ENCODE measurements around the gene RMND5B. TPM values are rescaled to one million over a fixed set of nuclear protein-coding genes. Genes with fewer than 3 reads are reported as not detected.
"Not testable (repeated sequence)": the region's sequence is repeated elsewhere in the genome, so short reads cannot be mapped to it uniquely, and the experiment has no call there.

The RMND5B gene, protein sequence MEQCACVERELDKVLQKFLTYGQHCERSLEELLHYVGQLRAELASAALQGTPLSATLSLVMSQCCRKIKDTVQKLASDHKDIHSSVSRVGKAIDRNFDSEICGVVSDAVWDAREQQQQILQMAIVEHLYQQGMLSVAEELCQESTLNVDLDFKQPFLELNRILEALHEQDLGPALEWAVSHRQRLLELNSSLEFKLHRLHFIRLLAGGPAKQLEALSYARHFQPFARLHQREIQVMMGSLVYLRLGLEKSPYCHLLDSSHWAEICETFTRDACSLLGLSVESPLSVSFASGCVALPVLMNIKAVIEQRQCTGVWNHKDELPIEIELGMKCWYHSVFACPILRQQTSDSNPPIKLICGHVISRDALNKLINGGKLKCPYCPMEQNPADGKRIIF
- 30.9 and 34.1 TPM in 2 replicates for total RNA-seq

DNA sequence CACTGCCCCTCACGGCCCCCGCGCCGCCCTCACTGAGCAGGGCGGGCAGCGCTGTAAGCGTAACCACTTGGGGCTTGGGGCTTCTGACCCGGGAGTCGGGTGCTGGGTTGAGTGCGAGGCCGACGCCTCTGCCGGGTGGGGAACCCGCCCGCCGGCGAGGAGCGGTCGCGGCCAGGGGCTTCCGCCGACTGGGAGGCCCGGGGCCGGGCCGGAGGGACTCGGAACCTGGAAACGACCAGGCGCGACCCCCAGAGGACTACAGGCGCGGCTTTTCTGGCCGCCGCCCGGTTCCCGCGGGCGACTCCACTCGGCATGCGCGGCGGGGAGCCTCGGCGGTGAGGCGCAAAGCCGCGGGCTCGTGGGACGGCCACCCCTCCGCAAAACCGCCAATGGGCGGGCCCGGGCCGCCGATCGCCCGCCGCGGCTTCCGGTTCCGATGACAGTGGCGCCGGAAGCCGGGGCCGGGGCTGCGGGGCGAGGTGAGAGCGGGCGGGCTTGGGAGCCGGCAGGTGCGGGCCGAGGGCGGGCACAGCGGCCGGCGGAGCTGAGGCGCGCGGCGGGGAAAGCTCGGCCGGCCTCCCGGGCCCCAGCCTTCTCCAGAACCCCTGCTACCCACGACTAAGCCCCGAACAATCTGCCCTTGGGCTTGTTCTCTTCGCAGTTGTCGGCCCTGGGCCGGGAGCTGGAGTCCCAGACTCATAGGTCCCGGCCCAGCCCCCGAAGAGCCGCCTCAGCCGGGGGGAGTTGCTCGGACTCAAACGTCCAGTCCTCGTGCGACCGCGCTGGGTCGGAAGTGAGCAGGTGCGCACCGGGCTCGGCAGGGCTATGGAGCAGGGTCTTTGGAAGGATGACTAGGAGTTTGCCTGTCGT is at the start of gene RMND5B:
Gene RMND5B, plus strand, starts transcription at position 439 of the 870 bp plus-strand sequence. CDS start 7,106 bp downstream, outside the sequence.
- DNase-seq (ENCODE audit: low read depth) = peak; percentile 29

DNA sequence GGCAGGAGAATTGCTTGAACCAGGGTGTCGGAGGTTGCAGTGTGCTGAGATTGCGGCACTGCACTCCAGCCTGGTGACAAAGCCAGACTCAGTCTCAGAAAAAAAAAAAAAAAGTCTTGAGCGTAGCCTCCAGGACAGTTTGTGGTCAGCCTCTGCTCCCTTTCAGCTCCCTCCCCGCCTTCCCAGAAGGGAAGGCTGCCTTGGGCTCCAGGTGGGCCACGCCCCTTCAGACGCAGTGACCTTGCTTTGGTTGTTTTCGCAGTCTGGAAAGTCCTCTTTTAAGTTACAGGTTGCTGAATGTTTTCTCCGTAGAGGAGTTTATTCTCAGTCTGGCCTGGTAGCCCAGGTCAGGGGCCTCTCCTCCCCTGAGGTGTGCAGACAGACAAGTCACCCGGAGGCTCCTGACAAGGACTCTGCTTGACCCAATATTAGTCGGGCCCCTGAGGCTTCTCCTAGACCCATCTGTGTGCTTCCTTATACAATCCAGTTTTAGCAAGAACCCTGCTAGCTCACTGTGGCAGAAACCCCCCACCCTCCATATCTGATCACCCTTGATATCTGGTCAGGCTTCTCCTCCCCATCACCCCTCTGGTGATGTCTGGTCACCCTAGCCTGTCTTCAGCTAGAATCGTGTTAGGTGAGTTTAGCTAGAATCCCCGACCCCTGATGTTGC is 49.1 kb upstream of the RMND5B start:
- DNase-seq (ENCODE audit: low read depth) = no peak

DNA sequence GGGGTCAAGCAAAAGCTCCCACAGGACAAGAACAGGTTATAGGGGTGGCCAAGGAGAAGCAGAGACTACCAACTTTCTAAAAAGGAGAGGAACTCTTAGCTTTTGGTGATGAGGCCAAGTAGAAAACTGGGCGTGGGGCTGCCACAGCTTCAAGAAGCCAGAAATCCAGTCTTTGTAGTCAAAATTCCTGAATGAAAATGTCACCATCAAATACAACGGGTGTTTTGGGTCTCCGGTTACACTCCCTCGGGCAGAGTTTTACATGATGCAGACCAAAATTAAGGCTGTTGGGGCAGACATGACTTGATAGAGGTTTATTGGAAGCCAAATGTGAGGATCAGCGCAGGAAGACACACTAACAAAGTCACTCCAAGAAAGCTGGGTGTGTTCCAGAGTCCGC is 46.9 kb upstream of the RMND5B start:
- no peak for DNase-seq (ENCODE audit: low read depth)

DNA sequence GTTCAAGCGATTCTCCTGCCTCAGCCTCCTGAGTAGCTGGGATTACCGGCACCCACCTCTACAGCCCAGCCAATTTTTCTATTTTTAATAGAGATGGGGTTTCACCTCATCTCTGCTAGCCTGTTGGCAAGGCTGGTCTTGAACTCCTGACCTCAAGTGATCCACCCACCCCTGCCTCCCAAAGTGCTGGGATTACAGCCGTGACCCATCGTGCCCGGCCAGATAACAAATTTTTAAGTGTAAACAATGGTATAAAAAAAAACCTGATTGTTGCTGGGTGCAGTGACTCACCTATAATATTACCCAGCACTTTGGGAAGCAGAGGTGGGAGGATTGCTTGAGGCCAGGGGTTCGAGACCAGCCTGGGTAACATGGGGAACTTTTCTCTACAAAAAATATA is 45.5 kb upstream of the RMND5B start:
- DNase-seq (ENCODE audit: low read depth) = no peak

DNA sequence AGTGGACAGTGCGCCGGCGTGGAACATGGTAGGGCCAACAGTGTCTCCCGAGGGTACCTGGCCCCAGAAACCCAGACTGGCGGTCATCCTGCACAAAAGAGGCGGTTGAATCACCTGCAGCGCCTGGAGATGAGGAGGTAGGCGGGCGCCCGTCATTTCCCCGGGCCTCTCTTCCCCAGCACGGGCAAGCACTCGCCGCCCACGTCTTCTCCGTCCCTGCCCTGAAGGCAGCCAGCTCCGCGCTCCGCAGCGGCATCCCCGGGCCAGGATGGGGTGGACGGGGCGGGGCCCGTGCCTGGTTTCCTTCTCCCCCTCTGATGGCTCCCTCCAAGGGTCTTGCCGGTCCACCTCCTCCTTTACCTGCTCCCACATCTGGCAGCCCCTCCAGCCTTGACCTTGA is 44.5 kb upstream of the RMND5B start:
- DNase-seq (ENCODE audit: low read depth) = no peak

DNA sequence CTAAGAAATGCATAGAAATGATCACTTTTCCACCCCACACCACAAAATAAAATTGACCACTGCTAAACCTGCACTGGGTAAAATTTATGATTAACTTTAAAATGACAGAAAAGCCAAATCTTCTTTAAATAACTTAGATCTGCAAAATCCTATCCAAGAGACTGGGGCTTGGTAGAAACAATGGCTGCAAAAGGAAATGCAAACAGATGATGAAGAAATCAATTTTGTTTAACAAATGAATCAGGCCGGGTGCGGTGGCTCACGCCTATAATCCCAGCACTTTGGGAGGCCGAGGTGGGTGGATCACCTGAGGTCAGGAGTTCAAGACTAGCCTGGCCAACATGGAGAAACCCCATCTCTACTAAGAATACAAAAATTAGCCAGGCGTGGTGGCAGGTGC is 43.6 kb upstream of the RMND5B start:
- not testable (repeated sequence) for DNase-seq (ENCODE audit: low read depth)

DNA sequence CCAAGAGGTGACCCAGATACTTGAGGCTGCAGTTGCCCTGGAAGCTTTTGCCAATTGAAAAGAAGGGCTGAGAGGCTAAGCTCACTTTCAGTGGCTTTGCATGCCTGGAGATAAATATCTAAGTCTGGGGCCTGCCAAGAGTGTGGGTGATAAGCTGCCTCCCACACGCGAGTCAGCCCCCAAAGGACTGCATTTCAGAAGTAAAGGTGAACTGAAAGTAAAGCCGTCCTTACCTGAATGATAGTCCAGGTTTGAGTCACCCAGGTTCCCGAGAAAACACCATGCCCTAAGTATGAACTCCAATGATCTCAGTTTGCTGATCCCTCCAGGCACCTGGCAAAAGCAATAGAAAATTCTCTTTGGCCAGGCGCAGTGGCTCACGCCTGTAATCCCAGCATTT is 40.0 kb upstream of the RMND5B start:
- no peak for DNase-seq (ENCODE audit: low read depth)

DNA sequence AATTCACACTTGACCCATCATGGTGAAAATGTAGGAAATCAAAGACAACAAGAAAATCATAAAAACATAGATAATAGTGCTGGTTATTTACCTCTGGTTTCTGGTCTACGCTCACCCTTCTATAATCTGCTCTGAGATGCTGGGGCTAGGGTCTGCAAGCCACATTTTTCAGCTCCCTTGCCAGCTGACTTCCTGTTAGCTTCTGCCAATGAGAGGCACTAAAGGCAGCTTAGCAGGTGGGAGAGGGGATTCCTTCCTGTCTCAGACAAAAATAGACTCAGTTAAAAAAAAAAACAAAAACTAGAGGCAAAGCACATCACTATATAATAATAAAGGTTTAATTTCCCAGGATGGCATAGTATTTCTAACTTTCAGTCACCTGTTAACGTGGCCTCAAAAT is 37.7 kb upstream of the RMND5B start:
- no peak for DNase-seq (ENCODE audit: low read depth)

DNA sequence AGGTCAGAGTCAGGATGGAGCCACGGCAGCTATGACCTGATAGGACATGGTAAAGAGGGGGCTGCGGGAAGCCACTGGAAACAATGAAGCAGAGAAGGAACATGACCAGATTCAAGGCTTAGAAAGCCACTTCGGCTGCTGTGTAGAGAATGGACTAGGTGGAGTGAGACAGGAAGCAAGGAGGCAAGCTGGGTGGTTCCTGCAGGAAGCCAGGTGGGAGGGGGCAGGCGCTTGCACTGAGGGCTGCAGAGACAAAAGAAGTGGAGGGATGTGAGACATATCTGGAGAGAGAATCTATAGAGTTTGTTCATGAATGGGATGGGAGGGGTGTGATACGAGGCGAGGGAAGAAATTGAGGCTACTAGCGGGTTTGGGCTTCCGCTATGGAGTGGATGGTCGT is 36.5 kb upstream of the RMND5B start:
- no peak for DNase-seq (ENCODE audit: low read depth)

DNA sequence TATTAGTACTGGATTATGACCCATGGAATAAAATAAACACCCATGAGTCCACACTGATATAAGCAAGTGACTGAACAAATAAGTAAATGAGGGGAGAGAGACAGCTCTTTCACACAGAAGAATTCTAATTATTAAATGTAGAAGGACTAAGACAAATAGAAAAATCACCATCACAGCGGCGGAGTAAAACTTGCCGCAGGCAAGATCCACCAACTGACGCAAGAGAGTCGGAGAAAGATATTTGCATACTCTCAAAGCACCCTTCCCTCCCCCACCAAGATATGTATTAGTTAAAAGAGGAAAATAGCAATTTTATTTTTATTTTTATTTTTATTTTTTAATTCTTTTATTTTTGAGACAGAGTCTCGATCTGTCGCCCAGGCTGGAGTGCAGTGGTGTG is 32.1 kb upstream of the RMND5B start:
- DNase-seq (ENCODE audit: low read depth) = no peak

DNA sequence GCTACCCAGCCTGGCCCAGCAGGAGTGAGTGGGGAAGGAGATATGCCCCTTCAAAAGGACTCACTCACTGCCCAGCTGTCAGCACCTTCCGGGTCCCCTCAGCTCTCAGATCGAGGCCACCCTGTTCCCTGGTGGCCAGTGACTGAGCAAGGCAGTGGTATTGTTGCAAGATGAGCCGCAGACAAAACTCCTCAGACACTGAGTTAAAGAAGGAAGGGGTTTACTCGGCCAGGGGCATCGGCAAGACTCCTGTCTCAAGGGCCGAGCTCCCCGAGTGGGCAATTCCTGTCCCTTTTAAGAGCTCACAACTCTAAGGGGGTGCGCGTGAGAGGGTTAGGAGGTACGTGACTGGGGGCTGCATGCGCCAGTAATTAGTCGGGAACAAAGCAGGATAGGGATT is 27.2 kb upstream of the RMND5B start:
- DNase-seq (ENCODE audit: low read depth) = no peak

DNA sequence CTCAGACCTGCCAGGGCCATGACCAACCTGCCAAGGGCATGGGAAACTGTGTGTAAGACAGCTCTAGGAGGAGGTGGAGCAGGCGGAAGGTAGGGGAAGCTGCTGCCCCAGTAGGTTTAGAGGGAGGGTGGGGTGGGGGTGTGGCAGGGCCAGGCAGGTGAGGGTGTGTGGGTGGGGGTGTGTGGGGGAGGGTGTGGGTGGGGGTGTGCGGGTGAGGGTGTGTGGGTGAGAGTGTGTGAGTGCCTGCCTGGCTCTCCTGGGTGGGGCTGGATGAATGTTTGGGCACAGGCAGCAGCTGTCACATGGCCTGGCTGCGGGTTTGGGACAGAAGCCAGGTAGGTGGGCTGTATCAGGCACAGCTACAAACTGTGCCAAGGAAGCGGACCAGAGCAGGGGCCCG is 26.3 kb upstream of the RMND5B start:
- no peak for DNase-seq (ENCODE audit: low read depth)

DNA sequence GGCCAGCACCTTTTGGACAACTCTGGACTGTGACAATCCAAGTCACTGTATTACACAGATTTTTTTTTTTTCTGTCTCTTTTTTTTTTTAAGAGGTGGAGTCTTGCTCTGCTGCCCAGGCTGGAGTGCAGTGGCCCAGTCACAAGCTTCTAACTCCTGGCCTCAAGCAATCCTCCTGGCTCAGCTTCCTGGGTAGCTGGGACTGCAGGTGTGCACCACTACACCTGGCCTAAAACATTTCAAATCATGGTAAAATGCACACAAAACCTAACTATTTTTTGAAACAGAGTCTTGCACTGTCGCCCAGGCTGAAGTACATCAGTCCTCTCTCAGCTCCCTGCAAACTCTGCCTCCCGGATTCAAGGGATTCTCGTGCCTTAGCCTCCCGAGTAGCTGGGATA is 24.7 kb upstream of the RMND5B start:
- DNase-seq (ENCODE audit: low read depth) = no peak

DNA sequence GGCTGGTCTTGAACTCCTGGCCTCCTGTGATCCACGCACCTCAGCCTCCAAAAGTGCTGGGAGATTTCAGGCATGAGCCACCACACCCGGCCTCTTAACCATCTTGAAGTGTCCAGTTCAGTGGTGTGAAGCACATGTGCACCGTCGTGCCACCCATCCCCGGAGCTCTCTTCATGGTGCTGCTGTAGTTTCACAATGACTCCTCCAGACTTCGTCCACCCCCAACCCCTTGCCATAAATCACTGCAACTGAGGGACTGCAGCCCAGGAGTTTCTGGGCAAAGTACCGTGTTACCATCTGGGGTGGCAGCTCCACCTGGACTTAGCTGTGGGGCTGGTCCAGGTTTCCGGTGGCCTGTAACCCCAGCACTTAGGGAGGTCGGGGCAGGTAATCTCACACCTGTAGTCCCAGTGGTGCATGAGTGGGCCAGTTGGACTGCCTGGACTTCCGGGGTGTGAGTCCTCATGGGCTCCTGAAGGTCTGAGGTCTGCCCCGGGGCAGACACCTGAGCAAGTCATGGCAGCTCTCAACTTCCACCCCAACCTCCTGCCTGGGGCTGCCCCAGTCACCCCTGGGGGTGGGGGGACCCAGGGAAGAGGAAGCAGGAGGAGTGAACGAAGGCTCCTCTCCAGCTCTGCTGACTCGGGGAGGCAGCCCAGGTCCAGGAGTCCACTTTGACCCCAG is 24.1 kb upstream of the RMND5B start:
- DNase-seq (ENCODE audit: low read depth) = no peak

DNA sequence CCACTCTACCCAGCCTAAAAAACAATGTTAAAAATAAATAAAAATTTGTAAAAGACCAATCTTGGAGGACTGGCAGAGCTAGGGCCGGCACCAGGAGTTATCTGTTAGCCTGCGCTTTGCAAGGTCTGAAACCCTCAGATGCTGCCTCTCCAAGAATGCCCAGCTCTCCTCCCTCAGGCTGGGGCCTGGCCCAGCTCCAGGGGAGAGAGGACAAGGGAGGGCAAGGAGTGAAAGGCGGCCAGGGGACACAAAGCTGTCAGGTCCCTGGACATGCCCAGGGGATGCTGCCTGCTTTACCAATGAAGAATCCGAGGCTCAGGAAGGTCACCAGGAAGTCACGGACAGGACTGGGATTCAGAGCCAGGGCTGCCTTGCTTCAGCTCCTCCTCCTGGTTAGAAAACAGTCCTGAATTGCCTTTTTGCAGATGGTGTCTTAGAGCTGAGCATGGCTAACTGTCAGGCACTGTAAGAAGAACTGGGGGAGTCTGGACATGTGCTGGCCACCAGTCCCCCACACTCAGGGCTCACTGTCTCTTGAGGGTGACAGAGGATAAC is 23.0 kb upstream of the RMND5B start:
- DNase-seq (ENCODE audit: low read depth) = no peak

DNA sequence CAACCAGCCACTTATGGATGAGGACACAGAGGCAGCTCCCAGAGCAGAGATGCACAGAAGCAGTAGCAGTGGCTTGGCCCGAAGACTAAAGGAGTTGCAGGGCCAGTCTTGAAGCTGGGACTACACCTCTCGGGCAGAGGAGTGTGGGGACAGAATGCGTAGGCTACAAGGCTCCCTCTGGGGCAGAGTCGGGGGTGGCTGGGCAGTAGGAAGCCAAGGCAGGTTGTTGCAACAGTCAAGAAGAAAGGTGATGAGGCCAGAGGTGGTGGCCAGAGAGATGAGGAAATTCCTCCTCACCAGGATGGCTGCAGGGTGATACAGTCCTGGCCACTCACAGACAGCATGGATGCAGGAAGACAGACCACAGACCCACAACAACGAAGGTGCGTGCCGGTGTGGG is 22.4 kb upstream of the RMND5B start:
- no peak for DNase-seq (ENCODE audit: low read depth)

DNA sequence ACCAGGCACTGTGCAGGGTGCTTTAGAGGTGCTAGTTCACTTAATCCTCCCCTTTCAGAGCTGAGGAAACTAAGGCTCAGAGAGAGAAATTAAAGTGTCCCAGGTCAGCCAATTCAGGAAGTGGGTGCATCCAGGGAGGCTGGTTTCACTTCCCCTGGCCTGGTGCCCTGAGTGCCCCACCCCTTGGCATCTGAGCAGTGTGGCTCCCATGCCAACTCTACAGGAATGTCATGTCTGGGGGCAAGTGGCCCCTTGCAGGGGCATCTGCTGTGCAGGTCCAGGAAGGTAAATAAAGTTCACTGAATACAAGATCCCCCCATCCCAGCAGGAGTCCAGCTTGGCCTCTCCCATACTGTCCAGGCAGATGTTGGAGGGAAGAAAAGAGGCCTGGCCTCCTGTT is 21.8 kb upstream of the RMND5B start:
- no peak for DNase-seq (ENCODE audit: low read depth)

DNA sequence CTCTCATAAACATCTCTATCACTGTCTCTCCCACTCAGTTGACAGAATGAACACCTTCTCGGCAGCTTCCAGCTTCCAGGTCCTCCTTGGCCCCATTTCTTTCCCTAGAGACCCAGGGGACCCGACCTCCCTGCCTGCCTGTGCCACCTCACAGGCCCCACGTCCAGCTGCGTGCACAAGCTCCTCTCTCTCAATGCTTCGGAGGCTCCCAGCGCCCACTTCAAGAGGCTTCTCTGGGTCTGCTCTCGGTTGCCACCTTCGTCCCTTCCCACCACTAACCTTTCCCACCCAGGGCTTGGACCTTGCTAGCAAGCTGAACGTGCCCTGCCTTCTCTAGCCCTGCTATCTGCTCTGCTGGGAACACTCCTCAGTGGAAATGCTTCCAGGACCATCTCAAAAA is 20.3 kb upstream of the RMND5B start:
- no peak for DNase-seq (ENCODE audit: low read depth)

DNA sequence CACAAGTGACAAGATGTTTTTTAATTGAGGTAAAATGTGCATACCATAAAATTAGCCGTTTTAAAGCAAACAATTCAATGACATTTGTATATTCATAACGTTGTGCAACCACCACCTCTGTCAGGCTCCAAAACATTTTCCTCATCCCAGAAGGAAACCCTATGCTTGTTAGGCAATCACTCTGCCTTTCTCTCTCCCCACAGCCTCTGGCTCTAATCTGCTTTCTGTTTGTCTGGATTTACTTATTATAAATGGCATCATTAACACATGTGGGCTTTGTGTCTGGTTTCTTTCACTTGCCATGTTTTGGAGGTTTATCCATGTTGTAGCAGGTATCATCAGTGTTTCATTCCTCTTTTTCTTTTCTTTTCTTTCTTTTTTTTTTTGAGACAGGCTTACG is 18.9 kb upstream of the RMND5B start:
- peak; percentile 50 for DNase-seq (ENCODE audit: low read depth)

DNA sequence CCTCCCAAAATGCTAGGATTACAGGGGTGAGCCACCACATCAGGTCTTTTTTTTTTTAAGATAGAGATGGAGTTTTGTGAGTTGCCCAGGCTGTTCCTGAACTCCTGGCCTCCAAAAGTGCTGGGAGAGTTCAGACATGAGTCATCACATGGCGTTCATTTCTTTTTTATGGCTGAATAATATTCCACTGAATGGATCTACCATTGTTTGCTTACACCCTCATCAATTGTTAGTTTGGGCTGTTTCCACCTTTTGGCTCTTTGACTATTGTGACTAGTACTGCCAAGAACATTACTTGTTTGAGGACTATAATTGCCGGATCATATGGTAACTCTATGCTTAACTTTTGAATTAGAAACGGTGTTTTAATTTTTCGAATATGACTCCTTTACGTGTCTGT is 18.3 kb upstream of the RMND5B start:
- DNase-seq (ENCODE audit: low read depth) = no peak

DNA sequence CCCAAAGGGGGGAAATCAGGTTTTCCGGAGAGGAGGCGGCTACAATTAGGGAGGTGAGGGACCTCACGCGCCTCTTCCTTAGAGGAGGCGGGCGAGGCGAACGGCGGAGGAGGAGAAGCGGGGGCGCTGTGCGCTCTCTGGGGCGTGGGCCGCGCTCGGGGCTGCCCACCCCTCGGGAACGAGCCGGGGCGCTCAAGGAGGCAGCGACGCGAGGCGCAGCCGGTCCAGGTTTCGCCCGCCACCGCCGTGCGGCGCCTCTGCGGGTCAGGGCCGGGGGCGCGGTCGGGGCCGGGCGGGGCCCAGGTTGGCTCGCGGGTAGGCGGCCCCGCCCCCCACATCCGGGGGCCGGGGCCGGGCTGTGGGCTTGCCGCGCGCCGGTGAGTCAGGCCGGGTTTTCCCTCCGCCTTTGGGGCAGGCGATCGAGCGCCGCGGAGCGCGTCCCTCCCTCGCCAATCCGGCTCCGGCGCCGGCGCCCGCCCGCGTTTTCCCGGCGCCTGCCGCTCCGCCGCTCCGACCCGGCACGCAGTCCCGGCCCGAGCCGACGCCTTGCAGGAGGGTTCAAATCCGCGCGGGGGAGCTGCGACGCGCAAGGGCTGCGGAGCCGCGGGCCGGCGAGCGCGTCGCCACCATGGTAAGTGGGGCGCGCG is 17.6 kb upstream of the RMND5B start, which contains the start of gene N4BP3:
Gene N4BP3, plus strand, starts transcription at position 392 of the 647 bp plus-strand sequence. CDS start 6,052 bp downstream, outside the sequence.
- peak; percentile 40 for DNase-seq (ENCODE audit: low read depth)

Data from renal cortical epithelial cell (primary cell).